Measurements from ENCODE around the gene CALD1. TPM values are rescaled to one million over a fixed set of nuclear protein-coding genes. Genes with fewer than 3 reads are reported as not detected.

CALD1 gene
- total and polyA plus RNA-seq, 5 experiments from 2014 or later: not detected

GRCh38 chr7:134857958-134858357 is 78.5 kb downstream of the CALD1 start:
- no peak overlapping the region for H3K4me3 Mint-ChIP-seq
- no peak for DNase-seq
- H3K9me3 Mint-ChIP-seq: peaks cover 0 to 3% (median 0%) of the 10 kb centered on the region in 9 donors
- peak overlapping the region in 2 of 10 donors; percentile 33 to 34 for H3K27ac Mint-ChIP-seq
- H3K27me3 Mint-ChIP-seq: no peaks in the 10 kb centered on the region
- peaks cover 12 to 43% (median 31%) of the 10 kb centered on the region in 3 donors for H3K36me3 Mint-ChIP-seq
- POLR2A ChIA-PET: interaction anchor here (0.7 kb wide), 1 partner anchor 287 kb away, joined by 3 read pairs; no protein-coding TSS in a partner anchor
- ATAC-seq: no peak
- H3K4me1 Mint-ChIP-seq: peaks cover 12 to 30% (median 25%) of the 10 kb centered on the region in 4 donors

GRCh38 chr7:134859783-134860182 is 80.3 kb downstream of the CALD1 start:
- no peaks in the 10 kb centered on the region for H3K27me3 Mint-ChIP-seq
- POLR2A ChIA-PET: no interaction called here
- DNase-seq (no peak), ATAC-seq (no peak)
- peak overlapping the region in 2 of 10 donors; percentile 11 to 53 for H3K27ac Mint-ChIP-seq
- peaks cover 15 to 39% (median 30%) of the 10 kb centered on the region in 4 donors for H3K4me1 Mint-ChIP-seq
- no peak overlapping the region for H3K4me3 Mint-ChIP-seq
- peaks cover 12 to 43% (median 31%) of the 10 kb centered on the region in 3 donors for H3K36me3 Mint-ChIP-seq
- peaks cover 0 to 3% (median 0%) of the 10 kb centered on the region in 9 donors for H3K9me3 Mint-ChIP-seq

GRCh38 chr7:134865001-134865845 is 85.8 kb downstream of the CALD1 start:
- no peaks in the 10 kb centered on the region for H3K9me3 Mint-ChIP-seq
- DNase-seq (peak in 8 of 10 donors; percentile 26 to 78 (median 62)), ATAC-seq (peak; percentile 95 to 96)
- peak overlapping the region; percentile 67 to 94 (median 91) for H3K27ac Mint-ChIP-seq
- H3K36me3 Mint-ChIP-seq: peaks cover 4 to 18% (median 16%) of the 10 kb centered on the region in 3 donors
- peak overlapping the region; percentile 59 to 84 (median 78) for H3K4me3 Mint-ChIP-seq
- H3K4me1 Mint-ChIP-seq: peaks cover 11 to 36% (median 23%) of the 10 kb centered on the region in 4 donors
- POLR2A ChIA-PET: interaction anchor here (0.7 to 1.4 kb wide), 4 partner anchors 9 to 283 kb away, joined by 3 to 5 read pairs (median 4); partner anchors contain the start of gene TMEM140
- no peaks in the 10 kb centered on the region for H3K27me3 Mint-ChIP-seq

GRCh38 chr7:134866617-134867016 is 87.2 kb downstream of the CALD1 start:
- Mint-ChIP-seq H3K27ac (no peak overlapping the region), H3K4me1 (peaks cover 12 to 41% (median 29%) of the 10 kb centered on the region in 4 donors), H3K27me3 (no peaks in the 10 kb centered on the region), H3K4me3 (no peak overlapping the region), H3K36me3 (peaks cover 2 to 6% (median 4%) of the 10 kb centered on the region in 3 donors), H3K9me3 (no peaks in the 10 kb centered on the region)
- DNase-seq (no peak), ATAC-seq (no peak)
- POLR2A ChIA-PET: no interaction called here

- POLR2A ChIA-PET: no interaction called here
- H3K36me3 Mint-ChIP-seq: peaks cover 0 to 5% (median 0%) of the 10 kb centered on the region in 3 donors
These were observed 90.7 kb downstream of the CALD1 start for GRCh38 chr7:134870156-134870555.

GRCh38 chr7:134870781-134871180 is 91.3 kb downstream of the CALD1 start:
- peaks cover 0 to 7% (median 0%) of the 10 kb centered on the region in 3 donors for H3K36me3 Mint-ChIP-seq
- peaks cover 0 to 6% (median 0%) of the 10 kb centered on the region in 5 donors for H3K27me3 Mint-ChIP-seq
- H3K9me3 Mint-ChIP-seq: no peaks in the 10 kb centered on the region
- H3K4me3 Mint-ChIP-seq: no peak overlapping the region
- peaks cover 8 to 22% (median 15%) of the 10 kb centered on the region in 4 donors for H3K4me1 Mint-ChIP-seq
- POLR2A ChIA-PET: no interaction called here
- DNase-seq: no peak
- ATAC-seq: no peak
- peak overlapping the region in 1 of 10 donors; percentile 3 for H3K27ac Mint-ChIP-seq

More at GRCh38 chr7:134870156-134870555, 90.7 kb downstream of the CALD1 start:
- Mint-ChIP-seq H3K27ac (no peak overlapping the region), H3K4me1 (peaks cover 12 to 29% (median 21%) of the 10 kb centered on the region in 4 donors), H3K9me3 (no peaks in the 10 kb centered on the region), H3K4me3 (no peak overlapping the region), H3K27me3 (peaks cover 0 to 6% (median 0%) of the 10 kb centered on the region in 5 donors)
- DNase-seq (no peak), ATAC-seq (no peak)

- Mint-ChIP-seq H3K4me3 (no peak overlapping the region), H3K27ac (peak overlapping the region in 2 of 10 donors; percentile 24 to 36), H3K36me3 (peaks cover 0 to 14% (median 2%) of the 10 kb centered on the region in 3 donors), H3K9me3 (no peaks in the 10 kb centered on the region), H3K27me3 (peaks cover 0 to 6% (median 0%) of the 10 kb centered on the region in 5 donors), H3K4me1 (peaks cover 4 to 19% (median 12%) of the 10 kb centered on the region in 4 donors)
- DNase-seq (no peak), ATAC-seq (no peak)
- POLR2A ChIA-PET: no interaction called here
These were observed 93.8 kb downstream of the CALD1 start for GRCh38 chr7:134873253-134873652.

- peak overlapping the region in 1 of 10 donors; percentile 34 for H3K27ac Mint-ChIP-seq
- H3K4me3 Mint-ChIP-seq: no peak overlapping the region
- no peak for DNase-seq
- no peaks in the 10 kb centered on the region for H3K9me3 Mint-ChIP-seq
- H3K36me3 Mint-ChIP-seq: peaks cover 0 to 14% (median 2%) of the 10 kb centered on the region in 3 donors
- H3K4me1 Mint-ChIP-seq: peaks cover 4 to 19% (median 12%) of the 10 kb centered on the region in 4 donors
- POLR2A ChIA-PET: no interaction called here
- peaks cover 0 to 6% (median 0%) of the 10 kb centered on the region in 5 donors for H3K27me3 Mint-ChIP-seq
- ATAC-seq: no peak
These were observed 95.0 kb downstream of the CALD1 start for GRCh38 chr7:134874407-134874806.

GRCh38 chr7:134875867-134876266 is 96.4 kb downstream of the CALD1 start:
- ATAC-seq (no peak), DNase-seq (no peak)
- Mint-ChIP-seq H3K4me1 (peaks cover 0 to 12% (median 8%) of the 10 kb centered on the region in 4 donors), H3K9me3 (no peaks in the 10 kb centered on the region), H3K27me3 (peaks cover 0 to 6% (median 0%) of the 10 kb centered on the region in 5 donors), H3K27ac (no peak overlapping the region), H3K4me3 (no peak overlapping the region), H3K36me3 (peaks cover 0 to 14% (median 2%) of the 10 kb centered on the region in 3 donors)
- POLR2A ChIA-PET: no interaction called here

- H3K27ac Mint-ChIP-seq: no peak overlapping the region
- DNase-seq (no peak), ATAC-seq (no peak)
- H3K4me1 Mint-ChIP-seq: peaks cover 0 to 2% (median 0%) of the 10 kb centered on the region in 4 donors
- H3K4me3 Mint-ChIP-seq: no peak overlapping the region
- POLR2A ChIA-PET: no interaction called here
- H3K36me3 Mint-ChIP-seq: peaks cover 0 to 8% (median 2%) of the 10 kb centered on the region in 3 donors
- H3K9me3 Mint-ChIP-seq: no peaks in the 10 kb centered on the region
- peaks cover 0 to 5% (median 0%) of the 10 kb centered on the region in 5 donors for H3K27me3 Mint-ChIP-seq
These were observed 99.4 kb downstream of the CALD1 start for GRCh38 chr7:134878746-134879357.

- Mint-ChIP-seq H3K4me3 (no peak overlapping the region), H3K9me3 (no peaks in the 10 kb centered on the region), H3K36me3 (peaks cover 0 to 8% (median 2%) of the 10 kb centered on the region in 3 donors), H3K4me1 (peaks cover 0 to 2% (median 0%) of the 10 kb centered on the region in 4 donors), H3K27me3 (peaks cover 0 to 5% (median 0%) of the 10 kb centered on the region in 5 donors), H3K27ac (no peak overlapping the region)
- POLR2A ChIA-PET: no interaction called here
- DNase-seq (no peak), ATAC-seq (no peak)
These were observed 100.5 kb downstream of the CALD1 start for GRCh38 chr7:134879815-134880475.

- no peaks in the 10 kb centered on the region for H3K36me3 Mint-ChIP-seq
- H3K27ac Mint-ChIP-seq: no peak overlapping the region
- peaks cover 14 to 19% (median 14%) of the 10 kb centered on the region in 4 donors for H3K4me1 Mint-ChIP-seq
- H3K9me3 Mint-ChIP-seq: no peaks in the 10 kb centered on the region
- DNase-seq: no peak
- POLR2A ChIA-PET: no interaction called here
- no peaks in the 10 kb centered on the region for H3K27me3 Mint-ChIP-seq
- ATAC-seq: no peak
- H3K4me3 Mint-ChIP-seq: no peak overlapping the region
These were observed 103.0 kb downstream of the CALD1 start for GRCh38 chr7:134882481-134882880.
